Astrocyte (in vitro differentiated cells and primary cell): ENCODE data around the gene POU2F1. TPM values are rescaled to one million over a fixed set of nuclear protein-coding genes. Genes with fewer than 3 reads are reported as not detected.

ENCODE experiments used
- DNase-seq: peaks from one replicate; pipeline ENCODE4 v3.0.0-alpha.2; 2010; ENCODE audit warnings: low read depth
- FAIRE-seq: peaks from 2 replicates; lab custom pipeline; 2011; peaks lifted over from hg19 to GRCh38; lab: Jason Lieb, UNC
- H2AFZ ChIP-seq: 2 replicates; pipeline ENCODE4 v1.6.0; 2012; ENCODE audit warnings: low read depth, low read length, inconsistent platforms
- H3K27ac ChIP-seq: 2 replicates; pipeline ENCODE4 v1.5.1; 2011; ENCODE audit warnings: low read depth, low read length, inconsistent platforms
- H3K27me3 ChIP-seq: 2 replicates; pipeline ENCODE4 v1.6.0; 2011; ENCODE audit warnings: low read length, inconsistent platforms; ENCODE audit not compliant: insufficient read depth
- H3K36me3 ChIP-seq: 2 replicates; pipeline ENCODE4 v1.5.1; 2011; ENCODE audit warnings: low read length, inconsistent platforms; ENCODE audit not compliant: insufficient read depth
- H3K4me1 ChIP-seq: 2 replicates; pipeline ENCODE4 v1.5.1; 2011; ENCODE audit warnings: low read length, inconsistent platforms; ENCODE audit not compliant: insufficient read depth
- H3K4me2 ChIP-seq: 2 replicates; pipeline ENCODE4 v1.6.0; 2012; ENCODE audit warnings: low read length, inconsistent platforms
- H3K4me3 ChIP-seq: 2 replicates; pipeline ENCODE4 v1.5.1; 2011; ENCODE audit warnings: low read depth, mild to moderate bottlenecking, low read length, inconsistent platforms; ENCODE audit not compliant: insufficient read depth
- H3K79me2 ChIP-seq: 2 replicates; pipeline ENCODE4 v1.6.0; 2012; ENCODE audit warnings: mild to moderate bottlenecking, low read length, inconsistent platforms; ENCODE audit not compliant: insufficient read depth
- H3K9ac ChIP-seq: 2 replicates; pipeline ENCODE4 v1.6.0; 2012; ENCODE audit warnings: mild to moderate bottlenecking, low read length, inconsistent platforms
- H3K9me3 ChIP-seq: 2 replicates; pipeline ENCODE4 v1.5.1; 2012; ENCODE audit warnings: low read depth, mild to moderate bottlenecking, low read length, inconsistent platforms; ENCODE audit not compliant: insufficient read depth
- H4K20me1 ChIP-seq: 2 replicates; pipeline ENCODE4 v1.6.0; 2012; ENCODE audit warnings: low read length, inconsistent platforms; ENCODE audit not compliant: insufficient read depth
- H3K27ac Mint-ChIP-seq: one replicate; pipeline ENCODE4 v1.8.0; 2021; ENCODE audit warnings: mild to moderate bottlenecking, mixed read lengths; ENCODE audit not compliant: unreplicated experiment
- H3K27me3 Mint-ChIP-seq: one replicate; pipeline ENCODE4 v1.8.0; 2021; ENCODE audit warnings: low read depth, mixed read lengths; ENCODE audit not compliant: unreplicated experiment
- H3K36me3 Mint-ChIP-seq: one replicate; pipeline ENCODE4 v1.8.0; 2021; ENCODE audit warnings: low read depth, mixed read lengths; ENCODE audit not compliant: unreplicated experiment
- H3K4me1 Mint-ChIP-seq: one replicate; pipeline ENCODE4 v1.8.0; 2021; ENCODE audit warnings: low read depth, mixed read lengths; ENCODE audit not compliant: unreplicated experiment
- H3K4me3 Mint-ChIP-seq: one replicate; pipeline ENCODE4 v1.8.0; 2021; ENCODE audit warnings: mild to moderate bottlenecking, moderate library complexity, mixed read lengths; ENCODE audit not compliant: unreplicated experiment
- H3K9me3 Mint-ChIP-seq: one replicate; pipeline ENCODE4 v1.8.0; 2021; ENCODE audit warnings: mild to moderate bottlenecking, mixed read lengths; ENCODE audit not compliant: unreplicated experiment
- CTCF ChIP-seq: IDR thresholded peaks from 2 replicates; pipeline ENCODE4 v1.5.1; 2011; ENCODE audit warnings: low read depth, mild to moderate bottlenecking, inconsistent platforms, low read length, moderate library complexity; ENCODE audit not compliant: insufficient read depth
- EZH2 ChIP-seq: IDR thresholded peaks from 2 replicates; pipeline ENCODE4 v1.6.1; 2012; ENCODE audit warnings: mild to moderate bottlenecking, low read length, inconsistent platforms; ENCODE audit not compliant: insufficient read depth
- total RNA-seq: library from RNA; stranded (reverse); gene quantifications from 2 replicates; pipeline ENCODE4 v1.2.1, GENCODE V29; 2021

The POU2F1 gene
- total RNA-seq, 1 donor from 2014 or later: 21.7 TPM

GRCh38 chr1:167431909-167432650 lies 211.4 kb downstream of the POU2F1 start:
- H3K4me3 Mint-ChIP-seq: no peak overlapping the region
- Histone ChIP-seq H4K20me1 (no peaks in the 10 kb centered on the region), H3K4me2 (no peak overlapping the region), H3K79me2 (no peaks in the 10 kb centered on the region), H3K9me3 (no peaks in the 10 kb centered on the region), H3K4me3 (no peak overlapping the region), H3K27ac (no peak overlapping the region), H3K9ac (no peak overlapping the region), H3K4me1 (no peaks in the 10 kb centered on the region), H3K36me3 (no peaks in the 10 kb centered on the region), H3K27me3 (peaks cover 3% of the 10 kb centered on the region), H2AFZ (no peak overlapping the region)
- peaks cover 5% of the 10 kb centered on the region for H3K9me3 Mint-ChIP-seq
- TF ChIP-seq EZH2 (no peak), CTCF (no peak)
- FAIRE-seq (no peak), DNase-seq (no peak)
- H3K4me1 Mint-ChIP-seq: no peaks in the 10 kb centered on the region
- H3K36me3 Mint-ChIP-seq: no peaks in the 10 kb centered on the region
- no peak overlapping the region for H3K27ac Mint-ChIP-seq
- peaks cover 13% of the 10 kb centered on the region for H3K27me3 Mint-ChIP-seq

GRCh38 chr1:167432780-167433179 lies 212.1 kb downstream of the POU2F1 start:
- no peak for FAIRE-seq
- no peak overlapping the region for H3K4me3 Mint-ChIP-seq

More at GRCh38 chr1:167432780-167433179, 212.1 kb downstream of the POU2F1 start:
- Histone ChIP-seq H3K4me3 (no peak overlapping the region), H3K9me3 (no peaks in the 10 kb centered on the region), H2AFZ (no peak overlapping the region), H3K4me1 (no peaks in the 10 kb centered on the region), H3K27ac (no peak overlapping the region), H3K4me2 (no peak overlapping the region), H3K79me2 (no peaks in the 10 kb centered on the region), H3K9ac (no peak overlapping the region), H4K20me1 (no peaks in the 10 kb centered on the region), H3K27me3 (peaks cover 3% of the 10 kb centered on the region), H3K36me3 (no peaks in the 10 kb centered on the region)
- Mint-ChIP-seq H3K36me3 (no peaks in the 10 kb centered on the region), H3K9me3 (peaks cover 5% of the 10 kb centered on the region), H3K27ac (no peak overlapping the region), H3K4me1 (no peaks in the 10 kb centered on the region), H3K27me3 (peaks cover 18% of the 10 kb centered on the region)
- TF ChIP-seq EZH2 (no peak), CTCF (no peak)
- no peak for DNase-seq
